ENCODE data around the gene UNK.
A peak's percentile ranks its signal among the peaks of the same experiment; 100 is the strongest.
"Not testable (repeated sequence)": the region's sequence is repeated elsewhere in the genome, so short reads cannot be mapped to it uniquely, and the experiment has no call there.

UNK gene

GRCh38 chr17:75807861-75808260, 23.3 kb downstream of the UNK start:
- no peak for DNase-seq (ENCODE audit: low spot score)

- DNase-seq (ENCODE audit: low spot score), result no peak
Measured at GRCh38 chr17:75808549-75808904, 23.9 kb downstream of the UNK start.

- DNase-seq (ENCODE audit: low spot score), result peak; percentile 81
Measured at GRCh38 chr17:75808905-75809621, 24.5 kb downstream of the UNK start.

- no peak for DNase-seq (ENCODE audit: low spot score)
Measured at GRCh38 chr17:75809631-75810111, 25.1 kb downstream of the UNK start.

GRCh38 chr17:75810216-75810615, 25.6 kb downstream of the UNK start:
- no peak for DNase-seq (ENCODE audit: low spot score)

- not testable (repeated sequence) for DNase-seq (ENCODE audit: low spot score)
Measured at GRCh38 chr17:75810756-75811155, 26.1 kb downstream of the UNK start.

GRCh38 chr17:75811174-75811573, 26.6 kb downstream of the UNK start:
- no peak for DNase-seq (ENCODE audit: low spot score)

GRCh38 chr17:75812096-75813013, 27.7 kb downstream of the UNK start:
- no peak for DNase-seq (ENCODE audit: low spot score)

- no peak for DNase-seq (ENCODE audit: low spot score)
Measured at GRCh38 chr17:75813081-75814020, 28.7 kb downstream of the UNK start.

GRCh38 chr17:75814021-75814395, 29.4 kb downstream of the UNK start:
- no peak for DNase-seq (ENCODE audit: low spot score)

GRCh38 chr17:75814900-75815373, 30.3 kb downstream of the UNK start:
- no peak for DNase-seq (ENCODE audit: low spot score)

GRCh38 chr17:75815399-75815798, 30.8 kb downstream of the UNK start:
- DNase-seq (ENCODE audit: low spot score), result no peak

GRCh38 chr17:75816693-75817092, 32.1 kb downstream of the UNK start:
- no peak for DNase-seq (ENCODE audit: low spot score)

GRCh38 chr17:75817571-75817970, 33.0 kb downstream of the UNK start:
- no peak for DNase-seq (ENCODE audit: low spot score)

GRCh38 chr17:75818326-75818885, 33.8 kb downstream of the UNK start:
- no peak for DNase-seq (ENCODE audit: low spot score)

GRCh38 chr17:75819116-75819515, 34.5 kb downstream of the UNK start:
- no peak for DNase-seq (ENCODE audit: low spot score)

GRCh38 chr17:75819678-75820077, 35.1 kb downstream of the UNK start:
- DNase-seq (ENCODE audit: low spot score), result no peak

- no peak for DNase-seq (ENCODE audit: low spot score)
Measured at GRCh38 chr17:75820094-75821080, 35.8 kb downstream of the UNK start.

GRCh38 chr17:75821552-75821951, 36.9 kb downstream of the UNK start:
- no peak for DNase-seq (ENCODE audit: low spot score)

- no peak for DNase-seq (ENCODE audit: low spot score)
Measured at GRCh38 chr17:75822119-75822799, 37.7 kb downstream of the UNK start.

All from COLO829 (cell line).